Neural cell (in vitro differentiated cells): ENCODE results near the gene SLC25A34.

Experiments
- CTCF ChIP-seq: fragments of 450-650 bp; IDR thresholded peaks from 2 replicates; pipeline ENCODE4 v1.5.1; 2014; ENCODE audit warnings: antibody characterized with exemption, mild to moderate bottlenecking, moderate library complexity; ENCODE audit not compliant: poor library complexity, severe bottlenecking
- EP300 ChIP-seq: fragments of 450-650 bp; conservative IDR thresholded peaks from 2 replicates; pipeline ENCODE4 v1.6.1; 2014; ENCODE audit warnings: antibody characterized with exemption, mild to moderate bottlenecking, moderate library complexity; ENCODE audit not compliant: poor library complexity, severe bottlenecking
- EZH2 ChIP-seq: fragments of 200-600, 300-800 bp; shearing (Covaris generic), sonication (generic); IDR thresholded peaks from 2 replicates; pipeline ENCODE4 v1.6.1; 2014; ENCODE audit warnings: antibody characterized with exemption, low read length, borderline replicate concordance, mild to moderate bottlenecking; ENCODE audit not compliant: insufficient read depth, poor library complexity, severe bottlenecking
- MXI1 ChIP-seq: fragments of 450-650 bp; conservative IDR thresholded peaks from 2 replicates; pipeline ENCODE4 v1.6.1; 2014; ENCODE audit warnings: antibody characterized with exemption, mild to moderate bottlenecking; ENCODE audit not compliant: poor library complexity, severe bottlenecking
- POLR2AphosphoS5 ChIP-seq: IDR thresholded peaks from 2 replicates; pipeline ENCODE4 v1.6.1; 2012
- RAD21 ChIP-seq: fragments of 450-650 bp; conservative IDR thresholded peaks from 2 replicates; pipeline ENCODE4 v1.6.1; 2014; ENCODE audit warnings: antibody characterized with exemption, mild to moderate bottlenecking, moderate library complexity
- REST ChIP-seq: IDR thresholded peaks from 2 replicates; pipeline ENCODE4 v1.6.1; 2012; ENCODE audit warnings: borderline replicate concordance
- SMC3 ChIP-seq: fragments of 450-650 bp; conservative IDR thresholded peaks from 2 replicates; pipeline ENCODE4 v1.6.1; 2014; ENCODE audit warnings: antibody characterized with exemption, mild to moderate bottlenecking, moderate library complexity; ENCODE audit not compliant: poor library complexity
- TAF1 ChIP-seq: IDR thresholded peaks from 2 replicates; pipeline ENCODE4 v1.6.1; 2012; ENCODE audit warnings: low read depth

GRCh38 chr1:15761366-15762128 lies 25.5 kb downstream of the SLC25A34 start:
- no peak for TF ChIP-seq MXI1
- no peak for TF ChIP-seq CTCF
- no peak for TF ChIP-seq POLR2AphosphoS5
- TF ChIP-seq RAD21, result no peak
- no peak for TF ChIP-seq EP300
- TF ChIP-seq EZH2, result no peak
- no peak for TF ChIP-seq TAF1
- no peak for TF ChIP-seq SMC3
- TF ChIP-seq REST, result no peak
